K562 (cell line): ENCODE data around the gene MTHFR. TPM values are rescaled to one million over a fixed set of nuclear protein-coding genes. Genes with fewer than 3 reads are reported as not detected.
A peak's percentile ranks its signal among the peaks of the same experiment; 100 is the strongest.

Experiments
- ATAC-seq: fragments of 200-7000 bp; cut with Tn5 transposase; 3 replicates; pipeline ENCODE4 v1.9.1; 2020; ENCODE audit warnings: moderate library complexity
- BruUV-seq: library from RNA; stranded (reverse); fragments of 400-500 nt; replicated peaks from 2 replicates; lab custom pipeline; 2021; lab: Mats Ljungman, UMichigan
- CTCF ChIA-PET: fragments of 300-600 bp; formaldehyde crosslinking; extraction: SDS; loops from one replicate; lab custom pipeline; 2021; ENCODE audit warnings: low intra/inter-chr PET ratio; lab: Yijun Ruan, JAX
- POLR2A ChIA-PET: fragments of 300-600, 350-650 bp; sonication (Branson Sonifier 250); formaldehyde crosslinking; extraction: SDS; loops from one replicate; lab custom pipeline; 2021; ENCODE audit warnings: antibody characterized with exemption, inconsistent platforms; lab: Yijun Ruan, JAX
- DNase-seq, 4 experiments: peaks; one replicate each; pipeline versions ENCODE4 v3.0.0 to v3.0.0-alpha.2; 2011 to 2018; ENCODE audit warnings: low spot score in 3 of 4, mixed read lengths in 3 of 4; ENCODE audit errors: extremely low read depth in 1 of 4
- FAIRE-seq: peaks from 2 replicates; lab custom pipeline; 2011; peaks lifted over from hg19 to GRCh38; lab: Jason Lieb, UNC
- H2AFZ ChIP-seq: 2 replicates; pipeline ENCODE4 v1.6.0; 2011; ENCODE audit warnings: low read depth, low read length, control low read depth, inconsistent platforms
- H3K27ac ChIP-seq: fragments of 200-600 bp; 3 replicates; pipeline ENCODE4 v1.8.0; 2011; ENCODE audit warnings: low read depth, mild to moderate bottlenecking, control low read depth, inconsistent platforms, low read length, moderate library complexity, mixed read lengths; ENCODE audit errors: extremely low read depth
- H3K27me3 ChIP-seq, 2 experiments: fragments of 300-600 bp in 1 of 2; 2 replicates in 1 of 2; 3 replicates in 1 of 2; pipeline versions ENCODE4 v1.6.0 to v1.8.0; 2011; ENCODE audit warnings: inconsistent platforms in 2 of 2, low read length in 2 of 2, mild to moderate bottlenecking in 1 of 2, mixed read lengths in 1 of 2, moderate library complexity in 1 of 2; ENCODE audit not compliant: control insufficient read depth in 2 of 2, insufficient read depth in 2 of 2
- H3K36me3 ChIP-seq: fragments of 300-600 bp; 3 replicates; pipeline ENCODE4 v1.8.0; 2011; ENCODE audit warnings: mild to moderate bottlenecking, low read length, inconsistent platforms; ENCODE audit not compliant: control insufficient read depth, insufficient read depth
- H3K4me1 ChIP-seq, 2 experiments: fragments of 200-600 bp in 1 of 2; replicated peaks in 1 of 2; 2 replicates in 1 of 2; 3 replicates in 1 of 2; pipeline versions ENCODE4 v1.5.1 to v1.8.0; 2011; ENCODE audit warnings: inconsistent platforms in 2 of 2, low read length in 2 of 2, mild to moderate bottlenecking in 1 of 2, mixed read lengths in 1 of 2, moderate library complexity in 1 of 2; ENCODE audit not compliant: control insufficient read depth in 2 of 2, insufficient read depth in 2 of 2
- H3K4me2 ChIP-seq: 2 replicates; pipeline ENCODE4 v1.6.1; 2011; ENCODE audit warnings: low read length, control low read depth, inconsistent platforms, mixed read lengths; ENCODE audit not compliant: insufficient read depth
- H3K4me3 ChIP-seq: fragments of 200-600 bp; sonication (generic), shearing (Covaris generic); 2 replicates; pipeline ENCODE4 v1.5.1; 2016; ENCODE audit warnings: control low read depth, inconsistent platforms
- H3K79me2 ChIP-seq: fragments of 200-600 bp; 3 replicates; pipeline ENCODE4 v1.8.0; 2011; ENCODE audit warnings: low read length, inconsistent platforms; ENCODE audit not compliant: control insufficient read depth, insufficient read depth
- H3K9ac ChIP-seq, 2 experiments: 2 replicates each; pipeline versions ENCODE4 v1.6.0 to v1.6.1; 2011; ENCODE audit warnings: low read depth in 2 of 2, low read length in 2 of 2, control low read depth in 1 of 2, inconsistent platforms in 1 of 2, mild to moderate bottlenecking in 1 of 2, mixed read lengths in 1 of 2; ENCODE audit not compliant: insufficient read depth in 1 of 2
- H3K9me1 ChIP-seq: one replicate; pipeline ENCODE4 v1.6.0; 2011; ENCODE audit warnings: inconsistent platforms, mild to moderate bottlenecking, low read length, moderate library complexity; ENCODE audit not compliant: control insufficient read depth, insufficient read depth
- H3K9me3 ChIP-seq: replicated peaks from 2 replicates; pipeline ENCODE4 v1.5.1; 2011; ENCODE audit warnings: low read depth, low read length, inconsistent platforms; ENCODE audit not compliant: control insufficient read depth, insufficient read depth
- H4K20me1 ChIP-seq: replicated peaks from 2 replicates; pipeline ENCODE4 v1.6.1; 2011; ENCODE audit warnings: low read length, inconsistent platforms, mixed read lengths; ENCODE audit not compliant: control insufficient read depth, insufficient read depth
- BCOR ChIP-seq: fragments of 450-650 bp; IDR thresholded peaks from 2 replicates; pipeline ENCODE4 v1.6.1; 2016
- CCNT2 ChIP-seq: IDR thresholded peaks from 2 replicates; pipeline ENCODE4 v1.6.1; 2011; ENCODE audit warnings: borderline replicate concordance, low read depth, mild to moderate bottlenecking, moderate library complexity, mixed read lengths, low read length; ENCODE audit not compliant: insufficient read length; ENCODE audit errors: extremely low read depth
- CHD2 ChIP-seq: IDR thresholded peaks from 2 replicates; pipeline ENCODE4 v1.6.1; 2011; ENCODE audit warnings: low read depth, low read length
- CREBBP ChIP-seq: IDR thresholded peaks from one replicate; pipeline ENCODE4 v1.6.1; 2012; ENCODE audit warnings: low read depth, mild to moderate bottlenecking, control low read depth, inconsistent platforms, low read length
- DMBX1 ChIP-seq: fragments of 250-450 bp; sonication (Bioruptor Pico); IDR thresholded peaks from 2 replicates; pipeline ENCODE4 v1.8.0; 2022; ENCODE audit warnings: inconsistent platforms, mild to moderate bottlenecking, moderate library complexity, borderline replicate concordance
- HCFC1 ChIP-seq: IDR thresholded peaks from 2 replicates; pipeline ENCODE4 v1.6.1; 2012; ENCODE audit warnings: low read depth, low read length, improper control_type of control experiment
- KAT2B ChIP-seq: IDR thresholded peaks from one replicate; pipeline ENCODE4 v1.6.1; 2012; ENCODE audit warnings: low read depth, mild to moderate bottlenecking, control low read depth, inconsistent platforms, low read length, moderate library complexity
- MXI1 ChIP-seq: IDR thresholded peaks from 2 replicates; pipeline ENCODE4 v1.6.1; 2011; ENCODE audit warnings: low read depth, mild to moderate bottlenecking, improper control_type of control experiment, low read length
- SMARCA5 ChIP-seq: fragments of 450-650 bp; IDR thresholded peaks from 2 replicates; pipeline ENCODE4 v1.6.1; 2016
- TEAD4 ChIP-seq, 2 experiments: sonication (generic) in 1 of 2; formaldehyde crosslinking in 1 of 2; IDR thresholded peaks; 2 replicates each; pipeline versions ENCODE4 v1.6.1 to v1.8.0; 2012 to 2022; ENCODE audit warnings: borderline replicate concordance in 1 of 2, inconsistent platforms in 1 of 2, low read length in 1 of 2, mild to moderate bottlenecking in 1 of 2, missing genetic modification reagents in 1 of 2
- ZBTB1 ChIP-seq: sonication (generic); formaldehyde crosslinking; IDR thresholded peaks from 2 replicates; pipeline ENCODE4 v1.8.1; 2023; ENCODE audit warnings: missing genetic modification reagents, low read depth, mild to moderate bottlenecking, borderline replicate concordance
- ZNF121 ChIP-seq: sonication (generic); formaldehyde crosslinking; conservative IDR thresholded peaks from 2 replicates; pipeline ENCODE4 v1.8.0; 2022; ENCODE audit warnings: missing genetic modification reagents
- ZNF140 ChIP-seq: fragments of 250-450 bp; sonication (Bioruptor Pico); IDR thresholded peaks from 2 replicates; pipeline ENCODE4 v1.8.0; 2021; ENCODE audit warnings: moderate library complexity, mild to moderate bottlenecking, inconsistent platforms
- WGBS: fragments of 100-300 bp; shearing (Covaris generic); methylation state at CpG from one replicate; pipeline ENCODE4 v1.1.6; 2016; ENCODE audit warnings: low coverage, mixed read lengths; ENCODE audit not compliant: insufficient coverage; ENCODE audit errors: missing lambda C conversion rate; 5-methylcytosine and 5-hydroxymethylcytosine counted together
- in situ Hi-C: fragments of 300-500 bp; cut with MboI; formaldehyde crosslinking; loops from 4 replicates; pipeline ENCODE4 v1.15.0; 2018; ENCODE audit warnings: inconsistent platforms, mixed read lengths
- intact Hi-C: fragments of 100-400 bp; cut with micrococcal nuclease; formaldehyde crosslinking; loops from 2 replicates; pipeline ENCODE4 v1.14.2; 2022
- polyA plus RNA-seq, 8 experiments: library from polyadenylated mRNA; depleted of rRNA in 4 of 8; stranded (reverse) in 5 of 8; unstranded in 3 of 8; fragments of >200 nt; fragmentation: Nextera tagmentation in 2 of 8; fragmentation: Illumina TruSeq in 1 of 8; extraction: Ambion mirVana in 2 of 8; extraction: Trizol in 1 of 8; gene quantifications; 2 replicates each; pipeline versions ENCODE4 v1.2.1 to v1.2.3, GENCODE V29; 2011 to 2014; ENCODE audit warnings: inconsistent platforms in 1 of 8, missing spikeins in 1 of 8
- total RNA-seq, 7 experiments: library from RNA; depleted of rRNA in 6 of 7; stranded (reverse); fragments of >200 nt in 6 of 7; fragmentation: Illumina TruSeq in 2 of 7; extraction: Trizol in 2 of 7; gene quantifications; 2 replicates each; pipeline versions ENCODE4 v1.2.1 to v1.2.3, GENCODE V29; 2011 to 2021; ENCODE audit warnings: low replicate concordance in 1 of 7
- TF ChIP-seq, protein P1 (sequence below): fragments of 200-800 bp; sonication (Bioruptor generic); IDR thresholded peaks from 2 replicates; pipeline ENCODE4 v1.6.1; 2017; ENCODE audit warnings: missing genetic modification characterization, missing compliant biosample characterization

The MTHFR gene
- total and polyA plus RNA-seq, 9 of the 15 experiments (the other 6 are each of a cell fraction or from before 2014, with no cell fraction given) = 5.0 to 104 (median 62.6) TPM

DNA sequence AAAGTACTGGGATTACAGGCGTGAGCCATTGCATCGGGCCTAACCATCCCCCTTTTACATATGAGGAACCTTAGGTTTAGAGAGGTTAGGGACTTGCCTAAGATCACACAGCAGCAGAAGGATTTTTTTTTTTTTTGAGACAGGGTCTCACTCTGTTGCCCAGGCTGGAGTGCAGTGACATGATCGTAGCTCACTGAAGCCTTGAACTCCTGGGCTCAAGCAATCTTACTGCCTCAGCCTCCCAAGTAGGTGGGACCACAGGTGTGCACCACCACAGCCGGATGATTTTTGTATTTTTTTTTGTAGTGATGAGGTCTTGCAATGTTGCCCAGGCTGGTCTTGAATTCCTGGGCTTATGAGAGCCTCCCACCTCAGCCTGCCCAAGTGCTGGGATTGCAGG, 46.0 kb downstream of the MTHFR start:
- ChIA-PET POLR2A (interaction anchor here (0.6 kb wide), 1 partner anchor 223 kb away, joined by 3 read pairs; no protein-coding TSS in a partner anchor), CTCF (no interaction called here)
- intact Hi-C loops (no loop called here), in situ Hi-C loops (no loop called here)
- Histone ChIP-seq H3K27me3 (no peaks in the 10 kb centered on the region), H3K27ac (no peak overlapping the region), H3K36me3 (no peaks in the 10 kb centered on the region), H3K9me1 (no peaks in the 10 kb centered on the region), H3K79me2 (no peaks in the 10 kb centered on the region), H3K9ac (no peak overlapping the region), H2AFZ (no peak overlapping the region), H3K9me3 (peaks cover 3% of the 10 kb centered on the region; the same call in 1 of the 2 replicates), H3K4me1 (peaks cover 8 to 30% of the 10 kb centered on the region in 2 experiments; a peak in 3 of 5 replicates), H3K4me3 (no peak overlapping the region), H3K4me2 (no peak overlapping the region), H4K20me1 (no peaks in the 10 kb centered on the region)
- FAIRE-seq = no peak
- BruUV-seq = no TSS peak
- WGBS = 50% methylated on average over 4 of the region's 4 CpGs
- no peak for ATAC-seq
- no peak for DNase-seq
- no peak for TF ChIP-seq KAT2B
- 0 out of 2 replicates have a peak, but pooled peaks have one; percentile 20 for TF ChIP-seq BCOR
- peak; percentile 82 for TF ChIP-seq ZNF121 (CRISPR knock-in tag)

DNA sequence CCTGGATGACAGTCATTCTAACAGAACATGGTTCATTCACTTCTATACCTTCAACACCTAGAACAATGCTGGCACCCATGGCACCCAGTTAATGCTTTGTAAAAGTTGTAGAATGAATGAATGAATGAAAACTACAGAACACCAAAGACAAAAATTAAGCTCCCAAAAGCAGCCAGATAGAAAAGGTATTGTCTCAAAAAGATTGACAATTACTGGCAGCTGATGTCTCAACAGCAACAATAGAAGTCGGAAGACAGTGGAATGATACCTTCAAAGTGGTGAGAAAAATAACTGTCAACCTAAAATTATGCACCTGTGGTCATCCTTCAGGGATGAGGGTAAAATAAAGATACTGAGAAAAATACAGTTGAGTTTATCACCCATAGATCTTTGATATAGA, 48.7 kb downstream of the MTHFR start:
- Histone ChIP-seq H3K79me2 (no peaks in the 10 kb centered on the region), H2AFZ (no peak overlapping the region), H3K4me1 (peaks cover 24% of the 10 kb centered on the region in 2 experiments), H3K4me2 (no peak overlapping the region), H3K27ac (no peak overlapping the region), H3K4me3 (no peak overlapping the region), H3K27me3 (no peaks in the 10 kb centered on the region), H3K9ac (no peak overlapping the region), H3K9me1 (no peaks in the 10 kb centered on the region), H3K9me3 (peaks cover 3% of the 10 kb centered on the region; the same call in 1 of the 2 replicates), H3K36me3 (no peaks in the 10 kb centered on the region), H4K20me1 (no peaks in the 10 kb centered on the region)
- CTCF ChIA-PET = no interaction called here
- in situ Hi-C loops (no loop called here), intact Hi-C loops (no loop called here)
- POLR2A ChIA-PET = interaction anchor here (1.2 to 1.3 kb wide), 2 partner anchors 36 to 40 kb away, joined by 3 to 4 read pairs; no protein-coding TSS in a partner anchor
- ATAC-seq (no peak), DNase-seq (no peak), FAIRE-seq (no peak)
- no TSS peak for BruUV-seq
- 68% methylated on average over 1 of the region's 1 CpG for WGBS
- TF ChIP-seq SMARCA5 (peak; percentile 73; the same call in 1 of the 2 replicates), CREBBP (no peak), TEAD4 (IDR thresholded peaks at IDR 0.05; ENCODE audit: low read length) (0 out of 2 replicates have a peak, but pooled peaks have one; percentile 13), TEAD4 (CRISPR knock-in tag; IDR thresholded peaks at IDR 0.05; ENCODE audit: borderline replicate concordance) (no peak), CCNT2 (no peak), CHD2 (no peak), DMBX1 (CRISPR knock-in tag) (no peak), MXI1 (no peak), ZBTB1 (no peak), HCFC1 (no peak), ZNF140 (CRISPR knock-in tag) (no peak)
- TF ChIP-seq, protein P1, sequence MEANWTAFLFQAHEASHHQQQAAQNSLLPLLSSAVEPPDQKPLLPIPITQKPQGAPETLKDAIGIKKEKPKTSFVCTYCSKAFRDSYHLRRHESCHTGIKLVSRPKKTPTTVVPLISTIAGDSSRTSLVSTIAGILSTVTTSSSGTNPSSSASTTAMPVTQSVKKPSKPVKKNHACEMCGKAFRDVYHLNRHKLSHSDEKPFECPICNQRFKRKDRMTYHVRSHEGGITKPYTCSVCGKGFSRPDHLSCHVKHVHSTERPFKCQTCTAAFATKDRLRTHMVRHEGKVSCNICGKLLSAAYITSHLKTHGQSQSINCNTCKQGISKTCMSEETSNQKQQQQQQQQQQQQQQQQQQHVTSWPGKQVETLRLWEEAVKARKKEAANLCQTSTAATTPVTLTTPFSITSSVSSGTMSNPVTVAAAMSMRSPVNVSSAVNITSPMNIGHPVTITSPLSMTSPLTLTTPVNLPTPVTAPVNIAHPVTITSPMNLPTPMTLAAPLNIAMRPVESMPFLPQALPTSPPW (CRISPR knock-in tag) = no peak
